Gastroesophageal sphincter (tissue), 3 donors: ENCODE data around the gene MBTPS1.

Source experiments
- CTCF ChIP-seq, 4 experiments: fragments of 200-600 bp in 2 of 4; fragments of 450-650 bp in 2 of 4; sonication (generic) in 1 of 4; IDR thresholded peaks; one replicate each; pipeline ENCODE4 v1.5.1; 2017 to 2019; ENCODE audit warnings: antibody characterized with exemption in 4 of 4, mild to moderate bottlenecking in 2 of 4, moderate library complexity in 2 of 4
- EP300 ChIP-seq: sonication (generic); formaldehyde crosslinking; IDR thresholded peaks from one replicate; pipeline ENCODE4 v1.6.1; 2017; ENCODE audit warnings: antibody characterized with exemption, mild to moderate bottlenecking
- POLR2A ChIP-seq, 2 donors: fragments of 450-650 bp; IDR thresholded peaks; one replicate each; pipeline ENCODE4 v1.6.1; 2017; ENCODE audit warnings: antibody characterized with exemption in 2 of 2, mild to moderate bottlenecking in 2 of 2, moderate library complexity in 1 of 2
- POLR2AphosphoS5 ChIP-seq: sonication (generic); formaldehyde crosslinking; IDR thresholded peaks from one replicate; pipeline ENCODE4 v1.6.1; 2017; ENCODE audit warnings: antibody characterized with exemption

GRCh38 chr16:84136331-84137125 is 19.8 kb upstream of the MBTPS1 start:
- TF ChIP-seq EP300 (no peak), CTCF (IDR thresholded peaks at IDR 0.05) (no peak), POLR2A (IDR thresholded peaks at IDR 0.05) (no peak), POLR2AphosphoS5 (no peak)
